ENCODE measurements around the gene SMIM5. TPM values are rescaled to one million over a fixed set of nuclear protein-coding genes. Genes with fewer than 3 reads are reported as not detected.
A peak's percentile ranks its signal among the peaks of the same experiment; 100 is the strongest.

Gene SMIM5
- total RNA-seq, 1 experiment from 2014 or later: 0.05 TPM

- Histone ChIP-seq H3K9me3 (replicated peaks) (peaks cover 5% of the 10 kb centered on the region; the same call in 1 of the 2 replicates), H3K27ac (no peak overlapping the region), H3K27me3 (replicated peaks) (0 out of 2 replicates have a peak, but pooled peaks cover 2% of the 10 kb centered on the region), H3K4me3 (no peak overlapping the region), H3K36me3 (no peaks in the 10 kb centered on the region), H3K4me1 (replicated peaks) (peaks cover 1% of the 10 kb centered on the region)
- DNase-seq (ENCODE audit: low read depth in 1 of 2, low spot score in 2 of 2): no peak
Measured at GRCh38 chr17:75594499-75595283, 38.5 kb upstream of the SMIM5 start.

GRCh38 chr17:75595284-75595919 lies 37.8 kb upstream of the SMIM5 start:
- no peak overlapping the region for H3K27ac ChIP-seq
- no peaks in the 10 kb centered on the region; the same call in 1 of the 2 replicates for H3K9me3 ChIP-seq (replicated peaks)
- H3K4me3 ChIP-seq: no peak overlapping the region
- no peaks in the 10 kb centered on the region for H3K36me3 ChIP-seq
- 0 out of 2 replicates have a peak, but pooled peaks cover 2% of the 10 kb centered on the region for H3K27me3 ChIP-seq (replicated peaks)
- no peak for DNase-seq (ENCODE audit: low read depth in 1 of 2, low spot score in 2 of 2)
- H3K4me1 ChIP-seq (replicated peaks): no peaks in the 10 kb centered on the region

- Histone ChIP-seq H3K4me1 (replicated peaks) (no peaks in the 10 kb centered on the region), H3K4me3 (no peak overlapping the region), H3K9me3 (replicated peaks) (no peaks in the 10 kb centered on the region), H3K27me3 (replicated peaks) (0 out of 2 replicates have a peak, but pooled peaks cover 2% of the 10 kb centered on the region), H3K36me3 (no peaks in the 10 kb centered on the region), H3K27ac (no peak overlapping the region)
- no peak for DNase-seq (ENCODE audit: low read depth in 1 of 2, low spot score in 2 of 2)
Measured at GRCh38 chr17:75595920-75596313, 37.3 kb upstream of the SMIM5 start.

- no peaks in the 10 kb centered on the region for H3K36me3 ChIP-seq
- H3K27me3 ChIP-seq (replicated peaks): 0 out of 2 replicates have a peak, but pooled peaks cover 2% of the 10 kb centered on the region
- no peaks in the 10 kb centered on the region for H3K4me1 ChIP-seq (replicated peaks)
- no peaks in the 10 kb centered on the region for H3K9me3 ChIP-seq (replicated peaks)
- no peak overlapping the region for H3K4me3 ChIP-seq
- no peak overlapping the region for H3K27ac ChIP-seq
- no peak for DNase-seq (ENCODE audit: low read depth in 1 of 2, low spot score in 2 of 2)
Measured at GRCh38 chr17:75596320-75597087, 36.7 kb upstream of the SMIM5 start.

- Histone ChIP-seq H3K27me3 (replicated peaks) (no peaks in the 10 kb centered on the region), H3K4me3 (no peak overlapping the region), H3K9me3 (replicated peaks) (no peaks in the 10 kb centered on the region), H3K27ac (no peak overlapping the region), H3K4me1 (replicated peaks) (no peaks in the 10 kb centered on the region), H3K36me3 (no peaks in the 10 kb centered on the region)
- peak; percentile 50 to 81 for DNase-seq (ENCODE audit: low read depth in 1 of 2, low spot score in 2 of 2)
Measured at GRCh38 chr17:75601057-75601987, 31.9 kb upstream of the SMIM5 start.

- H3K27me3 ChIP-seq (replicated peaks): no peaks in the 10 kb centered on the region
- H3K9me3 ChIP-seq (replicated peaks): no peaks in the 10 kb centered on the region
- DNase-seq (ENCODE audit: low read depth in 1 of 2, low spot score in 2 of 2): no peak
- no peak overlapping the region for H3K27ac ChIP-seq
- no peaks in the 10 kb centered on the region for H3K36me3 ChIP-seq
- no peak overlapping the region for H3K4me3 ChIP-seq
- no peaks in the 10 kb centered on the region for H3K4me1 ChIP-seq (replicated peaks)
Measured at GRCh38 chr17:75602644-75603043, 30.6 kb upstream of the SMIM5 start.

- Histone ChIP-seq H3K4me3 (no peak overlapping the region), H3K27ac (no peak overlapping the region), H3K27me3 (replicated peaks) (no peaks in the 10 kb centered on the region), H3K9me3 (replicated peaks) (no peaks in the 10 kb centered on the region), H3K4me1 (replicated peaks) (no peaks in the 10 kb centered on the region), H3K36me3 (no peaks in the 10 kb centered on the region)
- no peak for DNase-seq (ENCODE audit: low read depth in 1 of 2, low spot score in 2 of 2)
Measured at GRCh38 chr17:75603123-75603522, 30.1 kb upstream of the SMIM5 start.

- no peaks in the 10 kb centered on the region for H3K36me3 ChIP-seq
- H3K9me3 ChIP-seq (replicated peaks): no peaks in the 10 kb centered on the region
- H3K4me1 ChIP-seq (replicated peaks): no peaks in the 10 kb centered on the region
- no peak for DNase-seq (ENCODE audit: low read depth in 1 of 2, low spot score in 2 of 2)
- no peak overlapping the region for H3K4me3 ChIP-seq
- no peak overlapping the region for H3K27ac ChIP-seq
- no peaks in the 10 kb centered on the region for H3K27me3 ChIP-seq (replicated peaks)
Measured at GRCh38 chr17:75604034-75604695, 29.1 kb upstream of the SMIM5 start.

- H3K27me3 ChIP-seq (replicated peaks): no peaks in the 10 kb centered on the region
- H3K36me3 ChIP-seq: no peaks in the 10 kb centered on the region
- H3K4me3 ChIP-seq: no peak overlapping the region
- H3K27ac ChIP-seq: no peak overlapping the region
- no peaks in the 10 kb centered on the region for H3K9me3 ChIP-seq (replicated peaks)
- no peaks in the 10 kb centered on the region for H3K4me1 ChIP-seq (replicated peaks)
- no peak for DNase-seq (ENCODE audit: low read depth in 1 of 2, low spot score in 2 of 2)
Measured at GRCh38 chr17:75605790-75606189, 27.4 kb upstream of the SMIM5 start.

GRCh38 chr17:75607086-75607485 lies 26.1 kb upstream of the SMIM5 start:
- Histone ChIP-seq H3K27me3 (replicated peaks) (no peaks in the 10 kb centered on the region), H3K36me3 (no peaks in the 10 kb centered on the region), H3K4me3 (no peak overlapping the region), H3K27ac (no peak overlapping the region), H3K9me3 (replicated peaks) (no peaks in the 10 kb centered on the region), H3K4me1 (replicated peaks) (no peaks in the 10 kb centered on the region)
- DNase-seq (ENCODE audit: low read depth in 1 of 2, low spot score in 2 of 2): no peak

GRCh38 chr17:75610103-75610984 lies 22.9 kb upstream of the SMIM5 start:
- no peaks in the 10 kb centered on the region for H3K9me3 ChIP-seq (replicated peaks)
- no peaks in the 10 kb centered on the region for H3K27me3 ChIP-seq (replicated peaks)
- no peak overlapping the region for H3K4me3 ChIP-seq
- H3K36me3 ChIP-seq: no peaks in the 10 kb centered on the region
- no peak for DNase-seq (ENCODE audit: low read depth in 1 of 2, low spot score in 2 of 2)
- no peak overlapping the region for H3K27ac ChIP-seq
- H3K4me1 ChIP-seq (replicated peaks): no peaks in the 10 kb centered on the region

- H3K27ac ChIP-seq: no peak overlapping the region
- H3K27me3 ChIP-seq (replicated peaks): no peaks in the 10 kb centered on the region
- H3K4me3 ChIP-seq: no peak overlapping the region
- DNase-seq (ENCODE audit: low read depth in 1 of 2, low spot score in 2 of 2): no peak
- H3K36me3 ChIP-seq: no peaks in the 10 kb centered on the region
- H3K9me3 ChIP-seq (replicated peaks): no peaks in the 10 kb centered on the region
- no peaks in the 10 kb centered on the region for H3K4me1 ChIP-seq (replicated peaks)
Measured at GRCh38 chr17:75611851-75612429, 21.3 kb upstream of the SMIM5 start.

Data from SJSA1 (cell line).